SJSA1 (cell line): Measurements from ENCODE around the gene ZNF678. TPM values are rescaled to one million over a fixed set of nuclear protein-coding genes. Genes with fewer than 3 reads are reported as not detected.
"Not testable (repeated sequence)": the region's sequence is repeated elsewhere in the genome, so short reads cannot be mapped to it uniquely, and the experiment has no call there.

Source experiments
- DNase-seq, 2 experiments: peaks; one replicate each; pipeline ENCODE4 v3.0.0-alpha.2; 2015 to 2020; ENCODE audit warnings: low spot score in 2 of 2, low read depth in 1 of 2
- H3K27ac ChIP-seq: fragments of 250-450 bp; sonication (Bioruptor Pico); 2 replicates; pipeline ENCODE4 v1.5.1; 2020; ENCODE audit warnings: mild to moderate bottlenecking, moderate library complexity
- H3K27me3 ChIP-seq: fragments of 250-450 bp; sonication (Bioruptor Pico); replicated peaks from 2 replicates; pipeline ENCODE4 v1.5.1; 2020; ENCODE audit warnings: mild to moderate bottlenecking, moderate library complexity
- H3K36me3 ChIP-seq: fragments of 250-450 bp; sonication (Bioruptor Pico); 2 replicates; pipeline ENCODE4 v1.5.1; 2020; ENCODE audit warnings: mild to moderate bottlenecking
- H3K4me1 ChIP-seq: fragments of 250-450 bp; sonication (Bioruptor Pico); replicated peaks from 2 replicates; pipeline ENCODE4 v1.6.1; 2021; ENCODE audit warnings: mild to moderate bottlenecking
- H3K4me3 ChIP-seq: fragments of 250-450 bp; sonication (Bioruptor Pico); 2 replicates; pipeline ENCODE4 v1.5.1; 2020; ENCODE audit warnings: mild to moderate bottlenecking
- H3K9me3 ChIP-seq: fragments of 250-450 bp; sonication (Bioruptor Pico); replicated peaks from 2 replicates; pipeline ENCODE4 v1.5.1; 2020; ENCODE audit warnings: mild to moderate bottlenecking
- total RNA-seq: library from RNA; depleted of rRNA; stranded (reverse); fragments of >200 nt; shearing (Covaris generic); gene quantifications from 2 replicates; pipeline ENCODE4 v1.2.3, GENCODE V29; 2014

Gene ZNF678
- total RNA-seq, 1 experiment from 2014 or later: 7.6 TPM

DNA sequence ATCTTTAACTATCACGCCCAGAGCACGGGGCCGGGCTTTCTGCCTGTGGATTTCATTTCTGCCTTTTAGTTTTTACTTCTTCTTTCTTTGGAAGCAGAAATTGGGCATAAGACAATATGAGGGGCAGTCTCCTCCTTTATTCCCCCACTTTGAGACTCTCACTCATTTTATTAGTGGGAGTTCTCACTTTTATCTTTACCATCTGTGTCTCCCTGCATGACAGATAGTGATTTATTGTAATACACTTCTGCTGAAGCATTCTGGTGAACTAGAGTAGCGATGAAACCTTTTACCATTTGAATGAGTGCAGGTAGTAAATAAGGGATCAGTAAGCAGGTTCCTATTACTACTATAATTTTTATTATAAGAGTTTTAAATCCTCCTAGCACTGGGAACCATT, 26.4 kb downstream of the ZNF678 start:
- H3K27me3 ChIP-seq, H3K27ac ChIP-seq, H3K4me1 ChIP-seq, H3K4me3 ChIP-seq, H3K9me3 ChIP-seq, DNase-seq, H3K36me3 ChIP-seq: not testable (repeated sequence)

DNA sequence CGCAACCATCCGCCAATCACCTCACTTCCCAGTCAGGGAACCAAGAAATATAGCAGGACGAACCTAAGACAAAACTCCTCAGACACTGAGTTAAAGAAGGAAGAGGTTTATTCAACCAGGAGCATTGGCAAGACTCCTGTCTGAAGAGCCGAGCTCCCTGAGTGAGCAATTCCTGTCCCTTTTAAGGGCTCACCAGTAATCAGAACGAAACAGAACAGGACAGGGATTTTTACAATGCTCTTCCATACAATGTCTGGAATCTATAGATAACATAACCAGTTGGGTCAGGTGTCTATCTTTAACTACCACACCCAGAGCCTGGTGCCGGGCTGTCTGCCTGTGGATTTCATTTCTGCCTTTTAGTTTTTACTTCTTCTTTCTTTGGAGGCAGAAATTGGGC, 32.9 kb downstream of the ZNF678 start:
- H3K4me1 ChIP-seq, H3K4me3 ChIP-seq, H3K27me3 ChIP-seq, H3K36me3 ChIP-seq, H3K27ac ChIP-seq, DNase-seq: not testable (repeated sequence)
- peaks cover 12% of the 10 kb centered on the region for H3K9me3 ChIP-seq

DNA sequence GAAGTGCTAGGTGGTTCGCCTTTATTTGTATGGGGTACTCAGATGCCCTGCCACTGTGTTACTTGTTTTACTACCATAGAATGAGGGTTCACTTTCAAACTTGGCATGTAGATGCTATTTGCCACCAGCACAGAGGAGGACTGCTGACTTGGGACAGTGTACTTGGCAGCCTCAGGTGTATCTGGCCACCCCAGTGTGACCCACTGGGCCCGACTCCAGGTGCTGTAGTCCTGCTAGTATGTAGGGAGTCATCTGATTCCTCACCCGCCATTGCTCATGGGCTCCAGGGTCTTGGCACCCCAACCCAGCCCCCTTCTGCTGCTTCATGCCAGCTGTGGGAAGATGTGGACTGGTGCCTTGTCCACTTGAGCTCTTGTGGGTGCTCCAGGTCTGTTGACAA, 40.0 kb downstream of the ZNF678 start:
- Histone ChIP-seq H3K27ac (no peak overlapping the region), H3K4me3 (no peak overlapping the region), H3K4me1 (no peaks in the 10 kb centered on the region), H3K27me3 (no peaks in the 10 kb centered on the region), H3K9me3 (peaks cover 15% of the 10 kb centered on the region), H3K36me3 (peaks cover 2% of the 10 kb centered on the region; the same call in 1 of the 2 replicates)
- no peak for DNase-seq

DNA sequence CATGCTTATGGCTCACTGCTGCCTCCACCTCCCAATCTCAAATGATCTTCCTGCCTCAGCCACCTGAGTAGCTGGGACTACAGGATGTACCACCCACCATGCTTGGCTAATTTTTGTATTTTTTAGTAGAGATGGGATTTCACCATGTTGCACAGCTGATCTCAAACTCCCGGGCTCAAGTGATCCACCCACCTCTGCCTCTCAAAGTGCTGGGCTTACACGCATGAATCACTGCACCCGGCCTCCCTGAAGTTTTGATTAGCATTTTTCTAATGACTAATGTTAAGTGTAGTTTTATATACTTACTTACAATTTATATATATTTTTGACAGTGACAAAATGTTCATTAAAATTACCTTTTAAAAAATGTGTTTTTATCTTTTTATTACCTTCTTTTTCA, 41.1 kb downstream of the ZNF678 start:
- Histone ChIP-seq H3K27ac (no peak overlapping the region), H3K9me3 (peaks cover 12% of the 10 kb centered on the region), H3K36me3 (peaks cover 2% of the 10 kb centered on the region; the same call in 1 of the 2 replicates), H3K4me1 (no peaks in the 10 kb centered on the region), H3K4me3 (no peak overlapping the region), H3K27me3 (no peaks in the 10 kb centered on the region)
- DNase-seq: no peak

DNA sequence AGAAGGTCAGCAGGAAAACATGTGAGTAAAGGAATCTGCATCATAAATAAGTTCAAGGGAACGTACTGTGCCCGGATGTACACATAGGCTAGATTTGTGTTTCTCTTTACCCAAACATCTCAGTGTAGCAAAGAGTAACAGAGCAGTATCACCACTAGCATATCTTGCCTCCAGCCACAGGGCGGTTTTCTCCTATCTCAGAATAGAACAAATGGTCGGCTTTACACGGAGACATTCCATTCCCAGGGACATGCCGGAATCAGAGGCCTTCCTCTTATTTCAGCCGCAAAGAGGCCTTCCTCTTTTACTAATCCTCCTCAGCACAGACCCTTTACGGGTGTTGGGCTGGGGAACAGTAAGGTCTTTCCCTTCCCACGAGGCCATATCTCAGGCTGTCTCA, 42.9 kb downstream of the ZNF678 start:
- not testable (repeated sequence) for H3K36me3 ChIP-seq, DNase-seq, H3K4me1 ChIP-seq, H3K27ac ChIP-seq, H3K27me3 ChIP-seq, H3K9me3 ChIP-seq, H3K4me3 ChIP-seq

DNA sequence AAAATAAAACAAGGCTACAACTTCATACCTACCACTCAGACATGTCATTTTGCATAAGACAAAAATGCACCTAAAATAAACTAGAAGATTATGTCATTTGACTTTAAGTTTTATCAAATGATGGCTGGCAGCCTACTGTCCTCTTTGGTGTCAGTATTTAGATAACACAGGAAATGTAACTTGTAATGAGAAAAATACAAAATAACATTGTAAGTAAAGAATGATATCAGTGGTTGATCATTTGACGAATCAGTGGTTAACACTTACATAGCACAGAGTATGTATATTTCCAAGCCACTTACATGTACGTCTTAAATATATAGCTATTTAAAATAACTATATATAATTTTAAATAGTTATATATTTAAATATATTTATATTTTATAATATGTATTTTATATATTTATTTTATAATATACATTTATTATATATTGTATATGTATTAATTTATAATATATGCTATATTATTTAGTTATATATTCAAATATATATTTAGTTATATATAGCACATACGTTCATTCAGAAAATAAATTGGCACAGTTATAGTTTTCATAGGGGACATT, 44.1 kb downstream of the ZNF678 start:
- no peaks in the 10 kb centered on the region for H3K4me1 ChIP-seq
- H3K36me3 ChIP-seq: no peaks in the 10 kb centered on the region

DNA sequence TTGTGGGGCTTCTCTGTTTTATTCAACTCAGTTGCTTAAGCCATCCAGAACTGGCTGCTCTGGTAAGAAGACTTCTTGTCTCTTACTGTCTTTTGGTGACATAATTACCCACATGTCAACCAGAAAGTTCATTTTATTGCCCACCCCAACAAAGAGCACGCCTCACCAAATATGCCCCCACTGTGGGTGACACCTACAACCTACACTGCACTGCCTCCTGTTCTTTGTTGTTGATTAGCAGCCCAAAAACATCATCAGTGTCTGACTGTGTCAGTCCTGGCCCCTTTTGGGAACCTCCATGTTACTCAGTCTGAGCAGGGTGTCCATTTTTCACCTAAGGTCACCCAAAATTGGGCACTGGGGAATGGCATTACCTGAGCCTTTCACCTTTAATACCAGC, 49.3 kb downstream of the ZNF678 start:
- DNase-seq: no peak
- H3K27ac ChIP-seq: no peak overlapping the region
- no peaks in the 10 kb centered on the region for H3K4me1 ChIP-seq
- H3K27me3 ChIP-seq: no peaks in the 10 kb centered on the region
- no peak overlapping the region for H3K4me3 ChIP-seq
- H3K9me3 ChIP-seq: peaks cover 21% of the 10 kb centered on the region
- no peaks in the 10 kb centered on the region for H3K36me3 ChIP-seq

More for the DNA sequence above, 44.1 kb downstream of the ZNF678 start:
- no peak overlapping the region for H3K27ac ChIP-seq
- H3K4me3 ChIP-seq: no peak overlapping the region
- H3K27me3 ChIP-seq: no peaks in the 10 kb centered on the region
- H3K9me3 ChIP-seq: peaks cover 10% of the 10 kb centered on the region
- DNase-seq: no peak

DNA sequence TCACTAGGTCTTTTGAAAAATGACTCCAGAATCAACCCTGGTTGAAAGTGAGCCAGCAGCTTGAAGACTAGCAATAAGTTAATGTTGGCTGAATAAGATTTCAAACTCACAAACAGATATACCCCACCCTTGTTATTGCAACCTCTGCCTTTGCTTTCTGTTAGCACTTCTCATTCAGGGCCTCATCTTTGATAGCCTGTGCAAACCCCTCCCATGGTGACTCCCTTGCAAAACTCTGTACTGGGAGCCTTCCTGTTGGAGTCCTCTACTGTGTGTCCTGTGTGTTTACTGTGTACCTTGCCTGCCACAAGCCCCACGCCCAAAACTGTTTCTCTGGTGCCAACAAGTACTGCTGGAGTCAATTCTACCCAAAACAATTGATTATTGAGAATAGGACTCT, 50.2 kb downstream of the ZNF678 start:
- Histone ChIP-seq H3K9me3 (peaks cover 26% of the 10 kb centered on the region), H3K4me1 (no peaks in the 10 kb centered on the region), H3K36me3 (no peaks in the 10 kb centered on the region), H3K27me3 (no peaks in the 10 kb centered on the region), H3K27ac (no peak overlapping the region), H3K4me3 (no peak overlapping the region)
- DNase-seq: no peak

DNA sequence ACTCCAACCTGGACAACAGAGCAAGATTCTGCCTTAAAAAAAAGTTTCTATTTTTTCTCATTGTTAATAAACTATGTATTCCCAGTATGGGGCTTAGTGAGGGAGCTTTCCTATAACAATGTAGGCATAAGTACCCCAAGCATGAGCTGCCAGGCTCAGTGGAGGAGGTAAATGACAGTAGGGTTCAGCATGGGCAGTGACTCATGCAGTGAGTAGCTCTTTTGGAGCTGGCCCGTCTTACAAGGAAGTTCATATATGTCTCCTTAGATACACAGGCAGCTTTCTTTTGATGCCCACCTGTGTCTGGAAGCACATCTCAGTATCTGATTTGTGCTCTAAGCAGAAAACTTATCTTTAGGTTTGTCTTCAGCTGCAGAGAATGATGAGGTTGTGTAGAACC, 57.9 kb downstream of the ZNF678 start:
- Histone ChIP-seq H3K4me3 (no peak overlapping the region), H3K9me3 (peaks cover 30% of the 10 kb centered on the region), H3K27me3 (no peaks in the 10 kb centered on the region), H3K36me3 (0 out of 2 replicates have a peak, but pooled peaks cover 3% of the 10 kb centered on the region), H3K4me1 (no peaks in the 10 kb centered on the region), H3K27ac (no peak overlapping the region)
- DNase-seq: no peak

DNA sequence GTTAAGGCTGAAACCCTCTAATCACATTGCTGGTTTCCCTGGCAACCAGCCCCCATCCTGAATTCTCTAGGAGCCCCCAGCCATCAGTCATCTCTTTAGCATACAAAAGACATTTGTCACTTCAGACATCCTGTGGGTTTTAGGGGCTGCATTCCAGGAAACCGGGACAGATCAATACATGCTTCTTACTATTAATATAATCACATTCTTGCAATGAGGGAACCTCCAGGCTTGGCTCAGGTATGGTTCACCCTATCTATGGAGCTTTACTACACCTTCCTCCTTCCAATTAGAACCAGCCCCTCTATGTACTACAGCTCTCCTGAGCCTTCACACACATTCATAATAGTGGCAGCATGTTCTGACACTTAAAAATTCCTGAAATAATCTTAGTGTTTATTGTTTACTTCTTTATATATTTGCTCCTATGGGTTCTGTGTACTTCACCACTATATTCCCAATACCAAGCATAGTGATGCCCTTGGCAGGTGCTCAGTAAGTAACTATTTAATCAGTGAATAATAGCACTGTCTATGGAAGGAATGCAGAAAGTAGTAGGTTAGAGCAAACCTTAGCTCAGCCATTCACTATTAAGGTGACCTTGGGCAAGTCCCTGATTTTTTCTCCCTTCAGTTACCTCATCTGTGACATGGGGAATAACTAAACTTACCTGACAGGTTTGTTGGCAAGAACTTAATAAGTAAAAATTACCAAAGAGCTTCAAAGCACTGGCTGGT, 59.6 kb downstream of the ZNF678 start:
- H3K4me1 ChIP-seq: no peaks in the 10 kb centered on the region

DNA sequence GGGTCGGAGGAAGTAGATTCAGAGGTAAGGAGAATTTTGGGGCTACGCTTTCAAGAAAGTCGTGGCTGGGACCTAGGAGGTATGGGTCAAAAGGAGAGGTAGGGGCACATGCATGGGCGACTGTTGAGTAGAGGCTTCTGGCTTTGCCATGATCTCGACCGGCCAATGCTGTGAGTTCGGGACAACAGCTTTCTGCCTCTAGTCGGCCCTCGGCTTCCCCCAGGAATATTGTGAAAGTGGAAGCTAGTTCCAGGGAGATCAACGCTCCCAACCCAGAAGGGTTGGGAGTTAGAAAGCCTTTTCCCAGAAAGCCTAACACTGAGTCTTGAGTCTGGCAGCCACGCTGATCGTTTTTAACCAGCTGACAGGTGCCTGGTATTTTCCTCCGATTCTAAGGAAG, 69.0 kb downstream of the ZNF678 start:
- H3K27ac ChIP-seq: no peak overlapping the region
- no peaks in the 10 kb centered on the region for H3K27me3 ChIP-seq
- no peak overlapping the region for H3K4me3 ChIP-seq
- no peak for DNase-seq
- no peaks in the 10 kb centered on the region for H3K36me3 ChIP-seq
- H3K9me3 ChIP-seq: peaks cover 11% of the 10 kb centered on the region
- no peaks in the 10 kb centered on the region for H3K4me1 ChIP-seq

More for the DNA sequence above, 59.6 kb downstream of the ZNF678 start:
- H3K36me3 ChIP-seq: 0 out of 2 replicates have a peak, but pooled peaks cover 3% of the 10 kb centered on the region
- peaks cover 19% of the 10 kb centered on the region for H3K9me3 ChIP-seq
- H3K4me3 ChIP-seq: no peak overlapping the region
- no peak overlapping the region for H3K27ac ChIP-seq
- no peak for DNase-seq
- H3K27me3 ChIP-seq: no peaks in the 10 kb centered on the region

DNA sequence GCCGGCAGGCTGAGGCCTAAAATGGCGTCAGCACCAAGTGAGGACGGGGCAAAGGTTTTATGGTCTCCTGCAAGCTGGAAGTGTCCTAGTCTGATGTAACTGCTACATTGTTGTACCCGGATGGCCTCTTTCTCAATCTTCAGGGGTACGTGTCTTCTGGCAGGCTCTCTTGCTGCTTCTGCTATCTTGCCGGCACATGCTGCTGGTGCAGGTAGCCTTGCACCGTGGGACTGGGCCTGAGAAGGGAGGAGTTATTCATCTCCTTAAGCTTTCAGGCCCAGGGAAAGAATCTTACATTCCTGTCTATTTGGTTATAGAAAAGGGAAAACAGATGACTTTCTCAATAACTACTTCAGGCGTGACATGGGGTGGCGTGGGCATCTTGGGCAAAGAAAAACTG, 72.2 kb downstream of the ZNF678 start:
- Histone ChIP-seq H3K4me1 (no peaks in the 10 kb centered on the region), H3K36me3 (no peaks in the 10 kb centered on the region), H3K27me3 (no peaks in the 10 kb centered on the region), H3K27ac (no peak overlapping the region), H3K9me3 (peaks cover 14% of the 10 kb centered on the region), H3K4me3 (no peak overlapping the region)
- no peak for DNase-seq

DNA sequence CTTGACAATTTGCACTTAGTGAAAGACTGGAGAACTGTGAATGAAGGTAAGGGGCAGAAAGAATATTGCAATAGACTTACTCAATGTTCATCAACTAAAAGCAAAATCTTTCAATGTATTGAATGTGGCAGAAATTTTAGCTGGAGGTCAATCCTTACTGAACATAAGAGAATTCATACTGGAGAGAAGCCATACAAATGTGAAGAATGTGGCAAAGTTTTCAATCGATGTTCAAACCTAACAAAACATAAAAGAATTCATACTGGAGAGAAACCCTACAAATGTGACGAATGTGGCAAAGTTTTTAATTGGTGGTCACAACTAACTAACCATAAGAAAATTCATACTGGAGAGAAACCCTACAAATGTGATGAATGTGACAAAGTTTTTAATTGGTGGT, 91.1 kb downstream of the ZNF678 start:
- DNase-seq: no peak
- Histone ChIP-seq H3K4me3 (no peak overlapping the region), H3K9me3 (peaks cover 39% of the 10 kb centered on the region)

DNA sequence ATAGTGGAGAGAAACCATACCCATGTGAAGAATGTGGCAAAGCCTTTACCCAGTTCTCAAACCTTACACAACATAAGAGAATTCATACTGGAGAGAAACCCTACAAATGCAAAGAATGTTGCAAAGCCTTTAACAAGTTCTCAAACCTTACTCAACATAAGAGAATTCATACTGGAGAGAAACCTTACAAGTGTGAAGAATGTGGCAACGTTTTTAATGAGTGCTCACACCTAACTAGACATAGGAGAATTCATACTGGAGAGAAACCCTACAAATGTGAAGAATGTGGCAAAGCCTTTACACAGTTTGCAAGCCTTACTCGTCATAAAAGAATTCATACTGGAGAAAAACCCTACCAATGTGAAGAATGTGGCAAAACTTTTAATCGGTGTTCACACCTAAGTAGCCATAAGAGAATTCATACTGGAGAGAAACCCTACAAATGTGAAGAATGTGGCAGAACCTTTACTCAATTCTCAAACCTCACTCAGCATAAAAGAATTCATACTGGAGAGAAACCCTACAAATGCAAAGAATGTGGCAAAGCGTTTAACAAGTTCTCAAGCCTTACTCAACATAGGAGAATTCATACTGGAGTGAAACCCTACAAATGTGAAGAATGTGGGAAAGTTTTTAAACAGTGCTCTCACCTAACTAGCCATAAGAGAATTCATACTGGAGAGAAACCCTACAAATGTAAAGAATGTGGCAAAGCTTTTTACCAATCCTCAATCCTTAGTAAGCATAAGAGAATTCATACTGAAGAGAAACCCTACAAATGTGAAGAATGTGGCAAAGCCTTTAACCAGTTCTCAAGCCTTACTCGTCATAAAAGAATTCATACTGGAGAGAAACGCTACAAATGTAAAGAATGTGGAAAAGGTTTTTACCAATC, 91.7 kb downstream of the ZNF678 start:
- peaks cover 39% of the 10 kb centered on the region for H3K9me3 ChIP-seq
- peak in 1 of 2 experiments; percentile 7 for DNase-seq
- H3K36me3 ChIP-seq: peaks cover 19% of the 10 kb centered on the region

More for the DNA sequence above, 91.1 kb downstream of the ZNF678 start:
- peaks cover 19% of the 10 kb centered on the region for H3K36me3 ChIP-seq
- H3K4me1 ChIP-seq: no peaks in the 10 kb centered on the region
- no peak overlapping the region for H3K27ac ChIP-seq
- no peaks in the 10 kb centered on the region for H3K27me3 ChIP-seq

More for the DNA sequence above, 91.7 kb downstream of the ZNF678 start:
- Histone ChIP-seq H3K4me3 (no peak overlapping the region), H3K27ac (no peak overlapping the region), H3K4me1 (no peaks in the 10 kb centered on the region), H3K27me3 (no peaks in the 10 kb centered on the region)
